HG02970 (cell line): ENCODE measurements around the gene TMIE.
"Not testable (repeated sequence)": the region's sequence is repeated elsewhere in the genome, so short reads cannot be mapped to it uniquely, and the experiment has no call there.

Experiments used
- ATAC-seq: cut with Tn5 transposase; IDR thresholded peaks from one replicate; pipeline ENCODE4 v1.9.1; 2021; ENCODE audit warnings: mild to moderate bottlenecking, moderate library complexity, moderate number of reproducible peaks; ENCODE audit not compliant: unreplicated experiment, low FRiP score

TMIE gene

DNA sequence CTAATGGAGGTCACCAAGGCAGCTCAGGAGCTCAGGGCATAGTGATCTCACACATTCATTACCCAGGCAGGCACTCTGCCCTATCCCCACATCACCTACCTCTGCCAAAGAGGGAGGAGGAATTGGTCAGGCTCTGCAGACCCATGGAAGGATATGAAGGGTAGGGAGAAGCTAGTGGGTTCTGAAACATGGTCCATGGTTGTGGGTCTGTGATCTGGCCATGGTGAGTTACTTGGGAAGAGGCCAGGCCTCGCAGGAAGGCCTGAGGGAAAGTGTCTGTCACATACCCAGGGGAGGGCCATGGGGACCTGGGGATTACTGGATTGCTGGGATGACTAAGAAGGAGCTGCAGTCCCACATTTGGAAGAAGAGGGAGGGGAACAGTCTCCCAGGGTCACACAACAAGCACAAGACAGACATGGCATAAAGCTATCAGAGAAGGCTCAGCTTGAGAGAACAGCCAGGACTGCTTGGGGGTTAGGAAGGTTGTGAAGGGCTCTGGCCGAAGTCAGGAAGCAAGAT is 17.9 kb downstream of the TMIE start:
- ATAC-seq = no peak

DNA sequence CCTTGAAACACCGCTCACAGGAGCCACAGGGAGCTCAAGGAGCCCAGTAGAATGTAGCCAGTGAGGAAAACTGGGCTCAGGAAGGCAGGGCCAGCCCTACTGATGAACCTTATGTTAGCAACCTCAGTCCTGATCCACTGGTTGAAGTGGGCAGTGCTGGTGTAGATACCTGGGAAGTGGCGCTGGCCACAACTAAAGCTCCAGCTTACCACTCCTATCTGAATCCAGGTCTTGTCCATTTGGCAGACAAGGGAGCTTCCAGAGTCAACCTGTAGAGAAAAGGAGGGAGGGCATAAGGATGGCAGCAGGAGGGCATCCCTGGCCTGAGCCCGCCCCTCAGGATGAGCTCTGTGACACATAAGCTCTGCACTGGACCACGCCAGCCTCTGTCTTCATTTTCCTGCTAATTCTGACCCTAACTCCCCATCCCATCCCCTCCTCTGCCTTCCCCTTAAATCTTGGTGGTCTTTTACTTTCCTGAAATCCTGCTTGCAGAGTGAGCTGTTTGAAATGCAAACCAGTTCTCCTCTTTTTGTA is 18.6 kb downstream of the TMIE start:
- no peak for ATAC-seq

DNA sequence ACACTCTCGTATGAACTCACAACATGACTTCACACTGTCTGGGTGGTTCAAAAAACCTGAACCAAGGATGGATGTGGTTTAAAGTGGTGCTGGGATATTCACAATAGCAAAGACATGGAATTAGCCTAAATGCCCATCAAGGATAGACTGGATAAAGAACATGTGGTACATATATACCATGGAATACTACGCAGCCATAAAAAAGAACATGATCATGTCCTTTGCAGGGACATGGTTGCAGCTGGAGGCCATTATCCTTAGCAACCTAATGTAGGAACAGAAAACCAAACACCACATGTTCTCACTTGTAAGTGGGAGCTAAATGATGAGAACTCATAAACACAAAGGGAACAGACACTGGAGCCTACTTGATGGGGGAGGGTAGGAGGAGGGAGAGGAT is 19.8 kb downstream of the TMIE start:
- no peak for ATAC-seq

DNA sequence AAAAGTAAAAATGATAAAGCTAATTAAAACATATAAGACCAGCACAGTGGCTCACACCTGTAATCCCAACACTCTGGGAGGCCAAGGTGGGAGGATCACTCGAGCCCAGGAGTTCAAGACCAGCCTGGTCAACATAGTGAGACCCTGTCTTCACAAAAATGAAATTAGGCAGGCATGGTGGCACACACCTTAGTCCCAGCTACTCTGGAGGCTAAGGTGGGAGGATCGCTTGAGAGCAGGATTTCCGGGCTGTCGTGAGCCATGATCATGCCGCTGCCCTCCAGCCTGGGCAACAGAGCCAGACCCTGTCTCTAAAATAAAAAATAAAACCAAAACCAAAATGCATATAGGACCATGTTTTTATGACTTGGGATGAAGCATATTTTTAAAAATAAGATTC is 21.3 kb downstream of the TMIE start:
- no peak for ATAC-seq

DNA sequence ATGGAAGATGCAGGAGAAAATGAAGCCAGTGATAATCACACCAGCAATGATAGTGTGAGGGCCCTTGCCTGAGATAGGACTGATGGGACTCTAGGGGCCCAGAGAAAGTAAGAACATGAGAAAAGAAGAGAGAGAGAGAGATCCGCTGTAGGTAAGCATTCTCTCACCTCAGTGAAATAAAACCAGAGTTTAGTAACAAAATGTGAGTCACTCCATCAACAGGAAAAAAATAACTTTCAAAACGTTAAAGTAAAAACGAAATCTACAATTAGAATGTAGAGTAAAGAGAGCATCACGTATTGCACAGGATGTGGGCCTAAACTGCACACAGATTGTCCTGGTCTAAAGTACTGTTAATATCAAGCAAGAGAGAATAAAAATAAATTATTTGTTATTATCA is 23.2 kb downstream of the TMIE start:
- no peak for ATAC-seq

DNA sequence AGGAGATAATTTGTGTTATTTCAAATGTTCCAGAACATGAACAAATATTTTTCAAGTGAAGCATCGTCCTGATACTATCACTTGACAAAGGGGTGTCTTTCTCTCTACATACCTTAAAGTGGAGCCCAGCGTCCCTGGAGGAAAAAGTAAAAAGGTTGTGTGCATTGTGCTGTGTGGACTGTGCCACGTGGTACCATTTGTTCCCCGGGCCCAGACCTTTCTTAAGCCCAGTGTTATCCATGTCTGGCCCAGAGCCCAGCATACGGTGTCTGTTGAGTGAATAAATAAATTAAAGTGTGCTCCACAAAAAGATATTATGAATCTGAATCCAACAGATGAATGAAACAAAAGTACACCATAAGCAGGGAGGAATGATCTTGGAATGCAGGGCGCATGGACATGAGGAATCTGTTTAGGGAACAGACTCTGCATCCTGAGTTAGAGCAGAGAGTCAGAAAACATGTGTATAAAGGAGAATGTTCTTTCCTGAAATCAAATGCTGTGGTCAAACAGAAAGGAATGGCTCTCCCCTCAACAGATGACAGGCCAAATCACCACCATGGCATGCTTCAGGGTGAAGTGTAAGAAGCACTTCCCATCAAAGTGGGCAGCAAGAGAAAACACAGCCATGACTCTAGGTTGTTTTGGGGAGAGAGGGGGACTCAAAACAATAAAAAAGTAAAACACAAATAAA is 24.6 kb downstream of the TMIE start:
- ATAC-seq = no peak

DNA sequence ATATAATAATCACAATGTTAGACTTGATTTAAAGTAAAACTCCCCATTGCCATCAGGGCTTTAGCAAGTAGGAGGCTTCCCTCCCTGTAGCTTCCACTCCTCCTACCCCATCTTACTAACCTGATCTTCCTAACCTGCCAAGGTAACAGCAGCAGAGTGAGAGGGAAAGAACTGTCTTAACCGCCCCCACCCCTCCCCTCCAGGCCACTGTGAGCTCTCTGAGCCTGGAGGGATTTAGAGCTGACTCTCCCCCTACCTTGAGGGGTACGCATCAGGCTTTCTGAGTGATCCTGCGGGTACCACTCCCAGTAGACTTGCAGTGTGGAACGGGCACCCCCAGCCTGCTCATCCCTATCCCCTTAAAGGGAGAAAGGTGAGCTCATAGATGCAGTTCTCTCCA is 27.8 kb downstream of the TMIE start:
- no peak for ATAC-seq

DNA sequence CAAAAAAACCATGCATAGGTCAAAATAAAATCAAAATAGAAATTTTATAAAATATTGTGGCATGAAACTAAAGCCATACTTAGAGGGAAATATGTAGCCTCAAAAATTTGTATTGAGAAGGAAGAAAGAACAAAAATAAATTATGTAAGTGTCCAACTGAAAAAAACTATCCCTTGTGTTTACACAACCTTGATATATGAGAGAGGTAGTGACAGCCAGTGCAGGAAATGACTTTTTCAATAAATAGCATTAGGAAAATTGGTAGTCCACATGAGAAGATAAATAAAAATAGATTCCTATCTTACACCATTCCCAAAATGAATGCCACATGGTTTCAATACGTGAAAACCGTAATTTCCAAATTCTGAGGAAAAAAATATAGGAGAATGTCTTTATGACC is 29.6 kb downstream of the TMIE start:
- ATAC-seq = no peak

DNA sequence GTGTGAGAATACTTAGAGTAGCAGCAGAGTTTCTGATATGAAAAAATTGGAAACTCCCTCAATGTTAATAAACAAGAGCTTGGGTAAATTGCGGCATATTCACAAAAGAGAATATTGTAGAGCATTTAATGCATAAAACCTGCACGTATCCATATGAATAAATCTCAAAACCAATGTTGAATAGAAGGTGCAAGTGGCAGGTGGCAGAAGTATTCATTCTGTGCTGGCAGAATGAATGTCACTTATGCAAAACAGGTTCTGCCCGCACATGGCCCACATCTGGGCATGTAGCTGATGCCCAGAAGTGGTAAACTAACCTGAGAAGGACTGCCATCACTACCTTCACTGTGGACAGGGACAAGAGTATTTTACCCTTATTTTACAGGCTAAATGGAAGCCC is 30.6 kb downstream of the TMIE start:
- ATAC-seq = no peak

DNA sequence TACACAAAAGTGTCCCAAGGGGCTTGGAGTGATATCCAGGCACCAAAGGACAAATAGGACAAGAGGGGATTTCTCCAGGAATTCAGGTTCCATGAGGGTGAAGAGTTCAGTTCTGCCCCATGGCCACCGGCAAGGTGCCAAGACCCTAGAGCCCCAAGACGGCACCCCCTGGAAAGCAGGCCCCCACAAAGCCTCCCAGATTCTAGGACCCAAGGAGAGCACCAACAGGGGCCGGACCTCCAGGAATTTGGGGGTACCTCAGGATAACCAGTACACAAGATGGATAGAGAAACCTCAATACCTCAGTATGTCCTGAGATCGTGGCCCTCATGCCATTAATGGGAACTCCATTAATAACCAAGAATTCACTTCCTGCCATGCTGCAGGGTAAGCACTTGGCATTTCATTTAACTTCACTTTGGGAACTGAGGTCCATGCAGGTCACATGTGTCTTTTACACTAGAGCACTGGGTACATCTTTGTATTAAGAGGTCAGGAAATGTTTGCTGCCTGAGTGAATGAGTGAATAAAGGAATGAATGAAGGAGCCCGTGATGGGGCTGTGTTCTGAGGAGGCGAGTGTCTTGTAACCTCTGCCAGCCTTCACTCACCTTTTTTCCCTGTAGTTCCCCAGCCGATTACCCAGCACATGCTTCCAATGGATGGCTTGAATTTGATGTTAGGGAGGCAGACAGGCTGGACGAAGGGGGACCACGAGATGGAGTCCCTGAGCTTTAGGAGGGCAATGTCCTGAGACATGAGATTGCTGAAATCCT is 32.0 kb downstream of the TMIE start:
- no peak for ATAC-seq

DNA sequence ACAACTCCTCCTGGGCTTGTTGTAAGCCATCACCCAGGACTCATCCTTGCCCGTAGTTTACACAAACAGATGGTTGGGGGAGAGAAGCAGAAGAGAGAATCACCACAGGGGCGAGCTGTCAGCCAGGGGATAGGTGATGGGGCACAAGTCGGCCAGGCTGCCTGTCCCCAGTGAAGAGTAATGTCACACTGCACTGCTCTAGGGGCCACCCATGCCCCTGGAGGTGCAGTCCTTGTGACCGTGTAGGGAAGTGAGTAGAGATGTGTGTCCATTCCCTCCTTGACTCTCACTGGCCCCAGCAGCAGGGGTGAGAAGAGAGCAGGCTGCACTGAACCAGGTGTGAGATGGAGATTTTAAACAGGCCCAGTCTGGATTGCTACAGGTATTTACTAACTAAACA is 33.6 kb downstream of the TMIE start:
- ATAC-seq = no peak

DNA sequence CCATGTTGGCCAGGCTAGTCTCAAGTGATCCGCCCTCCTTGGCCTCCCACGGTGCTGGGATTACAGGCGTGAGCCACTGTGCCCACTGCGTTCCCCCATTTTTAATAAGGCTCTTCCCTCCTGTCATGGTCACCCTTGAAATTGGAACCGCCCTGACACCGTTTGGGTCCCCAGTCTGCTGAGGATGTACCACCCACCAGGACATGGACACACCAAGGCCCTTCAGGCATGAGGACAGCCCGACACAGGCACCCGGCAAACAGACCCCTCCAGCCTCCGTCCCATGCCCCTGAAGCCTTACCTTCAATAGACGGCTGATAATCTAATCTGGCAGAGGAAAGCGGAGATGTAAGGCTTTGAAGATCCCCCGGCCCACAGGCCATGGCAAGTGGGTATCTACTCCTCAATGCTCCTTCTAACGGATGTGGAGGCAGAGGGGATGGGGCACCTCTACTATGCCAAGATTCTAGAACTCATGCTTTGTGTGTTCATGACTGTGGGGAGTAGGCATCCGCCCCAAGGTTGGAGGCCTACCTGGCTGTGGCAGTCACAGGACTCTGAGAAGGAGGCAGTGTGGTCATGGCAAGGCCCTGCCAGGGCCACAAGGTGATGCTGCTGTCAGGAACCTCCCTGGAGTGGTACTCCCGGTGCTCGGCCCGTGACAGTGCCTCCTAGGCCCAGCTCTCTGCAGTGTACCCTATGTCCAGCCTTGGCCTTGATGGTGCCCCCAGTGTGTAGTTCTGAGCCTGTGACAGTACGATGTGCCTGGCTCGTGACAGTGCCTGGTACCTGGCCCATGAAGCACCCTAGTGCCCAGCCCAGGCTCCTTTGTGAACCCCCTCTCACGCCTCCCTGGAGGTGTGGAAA is 35.0 kb downstream of the TMIE start:
- ATAC-seq = no peak

DNA sequence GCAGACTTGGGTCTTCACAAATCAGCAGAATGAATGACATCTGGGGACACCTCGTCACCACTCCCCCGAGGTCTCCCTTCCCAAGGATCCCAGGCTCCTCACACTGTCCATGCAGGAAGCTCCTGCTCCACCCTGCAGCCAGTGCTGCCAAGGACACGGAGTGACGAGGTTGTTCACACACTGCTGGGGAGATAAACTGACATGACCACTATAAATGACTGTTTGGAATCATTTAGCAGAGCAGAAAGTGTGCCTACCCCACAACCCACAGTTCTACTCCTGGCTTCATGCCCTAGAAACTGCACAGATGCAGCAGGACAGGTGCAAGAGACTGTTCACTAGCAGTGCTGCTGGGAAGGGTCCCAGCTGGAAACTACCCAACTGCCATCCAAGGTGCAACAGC is 36.1 kb downstream of the TMIE start:
- no peak for ATAC-seq

DNA sequence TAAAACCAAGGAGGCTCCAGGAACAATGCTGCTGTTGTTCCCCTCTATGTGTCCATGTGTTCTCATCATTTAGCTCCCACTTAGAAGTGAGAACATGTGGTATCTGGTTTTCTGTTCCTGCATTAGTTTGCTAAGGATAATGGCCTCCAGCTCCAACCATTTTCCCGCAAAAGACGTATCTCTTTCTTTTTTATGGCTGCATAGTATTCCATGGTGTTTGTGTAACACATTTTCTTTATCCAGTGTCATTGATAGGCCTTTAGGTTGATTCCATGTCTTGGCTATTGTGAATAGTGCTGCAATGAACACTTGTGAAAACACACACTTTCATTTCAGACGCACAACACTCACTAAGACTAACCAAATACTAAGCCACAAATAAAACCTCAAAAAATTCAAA is 38.4 kb downstream of the TMIE start:
- not testable (repeated sequence) for ATAC-seq

DNA sequence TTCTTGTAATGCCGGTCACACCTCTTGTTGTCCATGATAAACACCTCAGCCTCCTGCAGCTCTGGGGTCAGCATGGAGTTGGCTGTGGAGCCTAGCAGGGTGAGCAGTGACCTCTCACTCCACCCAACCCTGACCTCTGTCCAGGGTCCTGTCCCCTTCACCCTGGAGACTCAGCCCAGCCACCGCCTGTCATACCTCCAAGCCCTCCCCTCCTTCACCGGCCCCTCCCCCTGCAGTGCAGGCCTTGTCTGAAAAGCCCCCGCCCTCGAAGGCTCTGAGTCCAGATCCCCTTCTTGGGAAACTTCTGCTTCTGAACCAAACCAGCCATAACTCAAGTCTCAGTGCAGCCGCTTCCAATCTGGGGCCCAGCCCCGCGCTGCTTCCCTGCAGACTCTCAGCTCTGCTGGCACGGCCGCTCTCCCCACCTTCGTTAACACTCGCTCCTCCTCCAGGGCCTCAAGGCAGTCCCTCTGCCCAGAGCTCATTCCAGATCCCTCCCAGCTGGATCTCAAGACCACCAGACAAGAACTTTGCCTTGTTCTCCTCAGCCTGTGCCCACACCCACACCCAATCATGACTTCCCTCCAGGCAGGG is 41.9 kb downstream of the TMIE start:
- no peak for ATAC-seq

DNA sequence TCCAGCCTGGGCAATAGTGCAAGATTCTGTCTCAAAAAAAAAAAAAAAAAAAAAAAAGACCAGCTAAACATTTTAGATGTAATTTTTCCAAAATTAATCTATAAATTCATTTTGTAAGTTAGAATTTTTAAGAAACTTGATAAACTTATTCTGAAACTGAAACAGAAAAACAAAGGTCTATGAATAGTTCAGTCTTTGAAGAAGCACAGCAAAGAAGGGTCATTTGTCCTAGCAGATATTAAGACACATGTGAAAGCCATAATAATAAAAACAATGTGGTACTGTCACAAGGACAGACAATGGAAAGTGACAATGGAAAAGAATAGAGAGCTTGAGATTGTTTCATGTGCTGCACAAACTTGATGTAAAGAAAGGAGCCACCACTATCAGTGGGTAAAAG is 45.5 kb downstream of the TMIE start:
- no peak for ATAC-seq

DNA sequence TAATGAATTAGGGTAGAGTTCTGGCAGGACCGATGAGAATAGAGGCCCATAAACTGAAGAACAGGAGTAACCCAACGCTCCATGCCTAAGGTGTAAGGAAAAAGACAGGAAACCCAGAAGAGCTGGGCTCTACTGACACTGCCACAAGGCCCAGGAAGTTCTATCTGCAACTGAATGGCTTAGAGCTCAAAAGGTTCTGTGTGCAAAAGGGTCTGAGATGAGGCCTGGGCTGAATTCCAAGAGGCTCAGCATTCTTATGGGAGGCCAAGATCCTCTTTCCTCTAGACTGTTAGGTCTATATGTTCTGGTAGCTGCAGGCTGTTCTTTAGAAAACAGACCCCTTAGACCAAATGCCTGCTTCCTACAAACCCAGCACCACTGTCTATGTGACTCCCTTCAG is 47.0 kb downstream of the TMIE start:
- no peak for ATAC-seq

DNA sequence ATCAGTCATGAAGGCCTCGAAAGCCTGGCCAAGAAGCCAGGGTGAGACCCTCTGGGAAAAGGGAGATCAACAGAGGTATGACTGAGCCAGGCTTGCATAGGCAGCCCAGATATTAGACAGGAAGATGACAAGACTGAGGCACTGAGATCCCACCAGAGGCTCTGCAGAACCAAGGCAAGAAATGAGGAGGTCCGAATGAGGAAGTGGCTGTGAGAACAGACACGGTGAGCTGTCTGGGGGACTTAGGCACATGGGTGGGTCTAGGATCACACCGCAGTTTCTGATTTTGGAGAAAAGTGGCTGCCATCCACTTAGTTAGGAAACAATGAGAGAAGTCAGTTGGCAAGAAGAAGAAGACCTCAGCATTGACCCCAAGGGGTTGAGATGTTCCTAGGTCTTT is 47.9 kb downstream of the TMIE start:
- no peak for ATAC-seq

DNA sequence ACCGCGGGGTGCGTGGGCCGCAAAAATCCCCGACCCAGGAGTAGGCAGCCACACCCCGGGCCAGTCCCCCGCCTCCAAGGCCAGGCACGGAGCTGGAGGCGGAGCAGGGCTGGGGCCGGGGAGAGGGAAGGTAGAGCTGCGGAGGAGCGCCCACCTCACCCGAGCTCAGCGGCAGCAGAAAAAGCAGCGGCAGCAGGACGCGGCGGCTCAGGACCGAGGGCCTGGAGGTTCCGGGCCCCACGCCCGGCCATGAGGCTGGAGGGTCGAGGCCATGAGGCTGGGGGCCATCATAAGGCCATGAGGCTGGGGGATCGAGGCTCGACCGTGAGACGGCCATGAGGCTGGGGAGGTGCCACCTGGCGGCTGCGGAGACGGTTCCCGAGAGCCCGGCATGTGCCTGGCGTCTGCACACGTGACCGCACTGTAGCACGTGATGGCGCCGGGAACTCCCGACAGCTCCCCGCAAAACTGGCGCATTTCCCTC is 49.4 kb downstream of the TMIE start:
- ATAC-seq = no peak

DNA sequence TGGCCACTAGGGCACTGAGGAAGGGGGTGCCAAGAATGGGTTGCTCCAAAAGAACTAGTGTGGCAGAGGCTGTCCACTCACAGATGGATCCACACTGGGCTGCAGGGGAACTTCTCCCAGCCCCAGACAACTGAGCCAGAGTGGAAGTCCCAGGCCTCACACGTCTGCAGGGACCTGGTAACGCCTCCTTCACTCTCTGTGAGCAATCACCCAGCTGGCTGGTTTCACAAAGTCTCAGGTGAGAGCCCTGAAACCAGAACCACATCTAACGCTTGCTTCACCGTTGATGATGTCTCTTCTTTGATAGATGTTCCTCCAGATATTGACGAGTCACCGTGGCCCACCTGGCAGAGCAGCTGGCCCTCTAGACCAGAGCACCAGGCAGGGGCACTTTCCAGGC is 51.9 kb downstream of the TMIE start:
- ATAC-seq = not testable (repeated sequence)
